GM20431 (cell line): ENCODE data around the gene ZFP2.
"Not testable (repeated sequence)": the region's sequence is repeated elsewhere in the genome, so short reads cannot be mapped to it uniquely, and the experiment has no call there.

ENCODE experiments used
- in situ Hi-C: fragments of 300-500 bp; cut with MseI, MboI; formaldehyde crosslinking; loops from one replicate; pipeline ENCODE4 v1.15.0; 2020; ENCODE audit warnings: low sequenced_read_pairs; ENCODE audit not compliant: unreplicated experiment

The ZFP2 gene

GRCh38 chr5:178895615-178896571, at the start of gene ZFP2:
ZFP2 (plus strand) TSS chr5:178895913; CDS start chr5:178931314, 35,401 bp downstream.
- in situ Hi-C loops, result no loop called here

- in situ Hi-C loops, result no loop called here
Measured at GRCh38 chr5:178849316-178849715, 46.4 kb upstream of the ZFP2 start.

- in situ Hi-C loops, result no loop called here
Measured at GRCh38 chr5:178851951-178852350, 43.8 kb upstream of the ZFP2 start.

- in situ Hi-C loops, result no loop called here
Measured at GRCh38 chr5:178854284-178854683, 41.4 kb upstream of the ZFP2 start.

- in situ Hi-C loops, result no loop called here
Measured at GRCh38 chr5:178859625-178860521, 35.8 kb upstream of the ZFP2 start, which contains the start of gene ZNF354B. ZNF354B (plus strand) TSS chr5:178859953; CDS start chr5:178861048, 1,095 bp downstream.

- in situ Hi-C loops, result not testable (repeated sequence)
Measured at GRCh38 chr5:178860615-178861014, 35.1 kb upstream of the ZFP2 start.

- in situ Hi-C loops, result no loop called here
Measured at GRCh38 chr5:178861627-178862026, 34.1 kb upstream of the ZFP2 start.

GRCh38 chr5:178866946-178867345, 28.8 kb upstream of the ZFP2 start:
- in situ Hi-C loops, result no loop called here

GRCh38 chr5:178869577-178869976, 26.1 kb upstream of the ZFP2 start:
- in situ Hi-C loops, result no loop called here

GRCh38 chr5:178870411-178870810, 25.3 kb upstream of the ZFP2 start:
- in situ Hi-C loops, result no loop called here

- in situ Hi-C loops, result no loop called here
Measured at GRCh38 chr5:178872302-178872701, 23.4 kb upstream of the ZFP2 start.

- in situ Hi-C loops, result not testable (repeated sequence)
Measured at GRCh38 chr5:178883115-178883694, 12.5 kb upstream of the ZFP2 start.

- in situ Hi-C loops, result no loop called here
Measured at GRCh38 chr5:178883815-178884430, 11.8 kb upstream of the ZFP2 start.

GRCh38 chr5:178899289-178899688, 3.6 kb downstream of the ZFP2 start:
- in situ Hi-C loops, result no loop called here

GRCh38 chr5:178902849-178903248, 7.1 kb downstream of the ZFP2 start:
- in situ Hi-C loops, result no loop called here

GRCh38 chr5:178931846-178932760, 36.4 kb downstream of the ZFP2 start:
- in situ Hi-C loops, result no loop called here

- in situ Hi-C loops, result no loop called here
Measured at GRCh38 chr5:178940569-178941360, 45.1 kb downstream of the ZFP2 start, which contains the start of gene ZNF454. ZNF454 (plus strand) TSS chr5:178941198; CDS start chr5:178942792, 1,594 bp downstream.

GRCh38 chr5:178941361-178941760, 45.6 kb downstream of the ZFP2 start:
- in situ Hi-C loops, result no loop called here
